GM21723 (cell line): ENCODE measurements around the gene TSKU.
"Not testable (repeated sequence)": the region's sequence is repeated elsewhere in the genome, so short reads cannot be mapped to it uniquely, and the experiment has no call there.

Experiments used
- ATAC-seq: cut with Tn5 transposase; IDR thresholded peaks from one replicate; pipeline ENCODE4 v1.9.1; 2021; ENCODE audit warnings: mild to moderate bottlenecking, moderate library complexity; ENCODE audit not compliant: unreplicated experiment

TSKU gene

DNA sequence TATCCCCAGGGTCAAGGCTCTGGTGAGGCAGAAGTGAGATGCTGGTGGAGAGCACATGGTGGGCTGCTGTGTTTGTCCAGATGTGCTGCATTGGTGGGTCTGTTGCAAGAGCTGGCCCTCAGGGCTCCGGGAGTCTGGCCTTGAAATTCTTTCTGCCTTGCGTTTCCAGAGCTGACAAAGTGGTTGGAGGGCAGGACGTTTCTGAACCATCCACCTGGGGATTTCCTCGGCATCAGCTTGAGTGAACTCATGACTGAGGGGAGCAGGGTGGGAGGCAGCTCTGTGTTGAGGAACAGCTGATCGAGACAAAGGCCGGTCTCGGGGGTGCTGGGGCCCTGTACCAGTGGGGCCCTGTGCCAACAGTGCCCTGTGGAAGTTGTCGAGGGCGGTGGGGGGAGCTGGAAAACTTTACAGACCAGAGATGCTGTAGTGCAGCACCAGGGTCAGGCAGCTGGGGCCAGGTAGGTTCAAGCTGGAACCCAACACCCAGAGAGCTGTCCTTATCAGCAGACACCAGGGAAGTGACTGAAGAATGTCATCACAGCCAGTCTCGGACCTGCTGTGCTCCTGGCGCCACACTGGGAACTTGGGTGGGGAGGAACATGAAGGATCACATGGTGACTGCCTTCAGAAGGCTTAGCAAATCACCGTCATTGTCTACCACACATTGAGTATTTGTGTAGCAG lies 4.9 kb downstream of the TSKU start:
- ATAC-seq = no peak

GRCh38 chr11:76788661-76789442 lies 5.7 kb downstream of the TSKU start:
- no peak for ATAC-seq

DNA sequence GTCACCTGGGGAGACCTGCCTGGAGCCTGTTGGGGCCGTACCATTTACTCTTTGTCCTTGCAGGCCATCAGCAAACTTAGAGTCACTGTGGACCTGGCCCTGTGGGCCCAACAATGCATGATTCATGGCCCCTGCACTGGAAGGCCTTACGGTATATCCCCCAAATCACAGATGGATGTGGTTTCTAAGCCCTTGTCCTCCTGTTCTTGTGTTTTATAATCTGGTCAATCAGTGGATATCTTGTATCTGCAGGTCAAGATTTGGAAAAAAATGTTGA lies 6.2 kb downstream of the TSKU start:
- ATAC-seq = no peak

GRCh38 chr11:76790251-76790650 lies 7.1 kb downstream of the TSKU start:
- no peak for ATAC-seq

DNA sequence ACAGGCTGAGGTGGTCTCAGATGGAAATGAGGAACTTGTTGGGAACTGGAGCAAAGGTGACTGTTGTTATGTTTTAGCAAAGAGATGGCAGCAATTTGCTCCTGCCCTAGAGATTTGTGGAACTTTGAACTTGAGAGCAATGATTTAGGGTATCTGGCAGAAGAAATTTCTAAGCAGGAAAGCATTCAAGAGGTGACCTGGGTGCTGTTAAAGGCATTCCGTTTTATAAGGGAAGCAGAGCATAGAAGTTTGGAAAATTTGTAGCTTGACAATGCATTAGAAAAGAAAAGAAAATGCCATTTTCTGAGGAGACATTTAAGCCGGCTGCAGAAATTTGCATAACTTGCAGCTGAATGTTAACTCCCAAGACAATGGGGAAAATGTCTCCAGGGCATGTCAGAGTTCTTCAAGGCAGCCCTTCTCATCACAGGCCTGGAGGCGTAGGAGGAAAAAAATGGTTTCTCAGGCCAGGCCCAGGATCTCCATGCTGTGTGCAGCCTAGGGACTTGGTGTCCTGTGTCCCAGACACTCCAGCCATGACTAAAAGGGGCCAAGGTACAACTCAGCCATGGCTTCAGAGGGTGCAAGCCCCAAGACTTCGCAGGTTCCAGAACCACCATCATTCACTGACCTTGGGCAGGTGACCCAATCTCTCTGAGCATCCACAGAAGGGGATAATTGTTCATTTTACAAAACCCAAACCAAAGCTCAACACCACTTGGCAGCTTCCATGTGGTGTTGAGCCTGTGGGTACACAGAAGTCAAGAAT lies 8.0 kb downstream of the TSKU start:
- not testable (repeated sequence) for ATAC-seq

- ATAC-seq = no peak
Measured at GRCh38 chr11:76791861-76792260, 8.7 kb downstream of the TSKU start.

DNA sequence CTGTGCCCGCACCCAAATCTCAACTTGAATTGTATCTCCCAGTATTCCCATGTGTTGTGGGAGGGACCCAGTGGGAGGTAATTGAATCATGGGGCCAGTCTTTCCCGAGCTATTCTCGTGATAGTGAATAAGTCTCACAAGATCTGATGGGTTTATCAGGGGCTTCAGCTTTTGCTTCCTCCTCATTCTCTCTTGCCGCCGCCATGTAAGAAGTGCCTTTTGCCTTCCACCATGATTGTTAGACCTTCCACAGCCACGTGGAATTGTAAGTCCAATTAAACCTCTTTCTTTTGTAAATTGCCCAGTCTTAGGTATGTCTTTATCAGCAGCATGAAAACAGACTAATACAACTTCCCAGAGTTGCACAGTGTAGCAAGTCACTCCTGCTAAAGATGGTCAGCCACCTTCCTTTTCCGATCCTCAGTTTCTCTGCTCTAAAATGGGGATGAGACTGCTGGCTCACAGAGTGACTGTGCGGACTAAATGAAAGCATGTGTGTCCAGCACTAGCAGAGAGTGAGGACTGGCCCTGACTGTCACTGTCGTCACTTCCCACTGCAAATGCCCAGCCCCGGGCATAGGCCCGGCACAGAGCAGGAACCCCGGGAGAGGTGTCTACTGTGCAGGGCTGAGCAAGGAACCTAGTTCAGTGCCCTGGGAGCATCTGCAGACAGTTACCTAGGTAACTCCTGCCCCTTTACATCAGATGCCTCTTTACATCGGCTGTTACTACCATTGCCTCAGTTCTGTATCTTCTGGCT lies 9.5 kb downstream of the TSKU start:
- ATAC-seq = no peak

- ATAC-seq = no peak
Measured at GRCh38 chr11:76793391-76794291, 10.5 kb downstream of the TSKU start.

- no peak for ATAC-seq
Measured at GRCh38 chr11:76794371-76795289, 11.5 kb downstream of the TSKU start.

GRCh38 chr11:76795290-76795935 lies 12.3 kb downstream of the TSKU start:
- no peak for ATAC-seq

DNA sequence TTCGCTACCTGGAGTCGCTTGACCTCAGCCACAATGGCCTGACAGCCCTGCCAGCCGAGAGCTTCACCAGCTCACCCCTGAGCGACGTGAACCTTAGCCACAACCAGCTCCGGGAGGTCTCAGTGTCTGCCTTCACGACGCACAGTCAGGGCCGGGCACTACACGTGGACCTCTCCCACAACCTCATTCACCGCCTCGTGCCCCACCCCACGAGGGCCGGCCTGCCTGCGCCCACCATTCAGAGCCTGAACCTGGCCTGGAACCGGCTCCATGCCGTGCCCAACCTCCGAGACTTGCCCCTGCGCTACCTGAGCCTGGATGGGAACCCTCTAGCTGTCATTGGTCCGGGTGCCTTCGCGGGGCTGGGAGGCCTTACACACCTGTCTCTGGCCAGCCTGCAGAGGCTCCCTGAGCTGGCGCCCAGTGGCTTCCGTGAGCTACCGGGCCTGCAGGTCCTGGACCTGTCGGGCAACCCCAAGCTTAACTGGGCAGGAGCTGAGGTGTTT lies 12.8 kb downstream of the TSKU start:
- no peak for ATAC-seq

DNA sequence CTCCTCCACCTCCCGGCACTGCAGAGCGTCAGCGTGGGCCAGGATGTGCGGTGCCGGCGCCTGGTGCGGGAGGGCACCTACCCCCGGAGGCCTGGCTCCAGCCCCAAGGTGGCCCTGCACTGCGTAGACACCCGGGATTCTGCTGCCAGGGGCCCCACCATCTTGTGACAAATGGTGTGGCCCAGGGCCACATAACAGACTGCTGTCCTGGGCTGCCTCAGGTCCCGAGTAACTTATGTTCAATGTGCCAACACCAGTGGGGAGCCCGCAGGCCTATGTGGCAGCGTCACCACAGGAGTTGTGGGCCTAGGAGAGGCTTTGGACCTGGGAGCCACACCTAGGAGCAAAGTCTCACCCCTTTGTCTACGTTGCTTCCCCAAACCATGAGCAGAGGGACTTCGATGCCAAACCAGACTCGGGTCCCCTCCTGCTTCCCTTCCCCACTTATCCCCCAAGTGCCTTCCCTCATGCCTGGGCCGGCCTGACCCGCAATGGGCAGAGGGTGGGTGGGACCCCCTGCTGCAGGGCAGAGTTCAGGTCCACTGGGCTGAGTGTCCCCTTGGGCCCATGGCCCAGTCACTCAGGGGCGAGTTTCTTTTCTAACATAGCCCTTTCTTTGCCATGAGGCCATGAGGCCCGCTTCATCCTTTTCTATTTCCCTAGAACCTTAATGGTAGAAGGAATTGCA lies 13.5 kb downstream of the TSKU start:
- ATAC-seq = no peak

DNA sequence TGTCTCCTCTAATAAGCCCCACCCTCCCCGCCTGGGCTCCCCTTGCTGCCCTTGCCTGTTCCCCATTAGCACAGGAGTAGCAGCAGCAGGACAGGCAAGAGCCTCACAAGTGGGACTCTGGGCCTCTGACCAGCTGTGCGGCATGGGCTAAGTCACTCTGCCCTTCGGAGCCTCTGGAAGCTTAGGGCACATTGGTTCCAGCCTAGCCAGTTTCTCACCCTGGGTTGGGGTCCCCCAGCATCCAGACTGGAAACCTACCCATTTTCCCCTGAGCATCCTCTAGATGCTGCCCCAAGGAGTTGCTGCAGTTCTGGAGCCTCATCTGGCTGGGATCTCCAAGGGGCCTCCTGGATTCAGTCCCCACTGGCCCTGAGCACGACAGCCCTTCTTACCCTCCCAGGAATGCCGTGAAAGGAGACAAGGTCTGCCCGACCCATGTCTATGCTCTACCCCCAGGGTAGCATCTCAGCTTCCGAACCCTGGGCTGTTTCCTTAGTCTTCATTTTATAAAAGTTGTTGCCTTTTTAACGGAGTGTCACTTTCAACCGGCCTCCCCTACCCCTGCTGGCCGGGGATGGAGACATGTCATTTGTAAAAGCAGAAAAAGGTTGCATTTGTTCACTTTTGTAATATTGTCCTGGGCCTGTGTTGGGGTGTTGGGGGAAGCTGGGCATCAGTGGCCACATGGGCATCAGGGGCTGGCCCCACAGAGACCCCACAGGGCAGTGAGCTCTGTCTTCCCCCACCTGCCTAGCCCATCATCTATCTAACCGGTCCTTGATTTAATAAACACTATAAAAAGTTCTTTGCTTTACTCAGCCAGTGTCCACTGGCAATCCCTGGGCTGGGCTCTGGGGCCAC lies 14.4 kb downstream of the TSKU start:
- ATAC-seq = no peak

DNA sequence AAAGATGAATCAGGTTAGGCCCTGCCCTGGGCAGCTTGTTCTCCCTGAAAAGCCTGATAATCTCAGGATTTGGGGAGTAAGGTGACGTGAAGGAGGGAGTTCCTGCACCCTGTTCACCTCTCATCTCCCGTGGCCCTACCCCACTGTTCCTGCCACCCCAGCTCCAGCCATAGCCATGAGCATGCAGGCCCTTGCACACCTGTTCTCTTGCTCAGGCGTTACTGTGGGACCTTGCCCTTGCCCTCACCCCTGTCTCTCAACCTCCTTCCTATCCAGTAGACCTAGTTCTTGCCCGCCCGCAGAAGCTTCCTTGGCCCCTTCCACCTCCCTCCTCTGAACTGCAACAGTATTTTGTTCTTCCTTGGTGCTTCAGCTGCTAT lies 15.0 kb downstream of the TSKU start:
- ATAC-seq = no peak

DNA sequence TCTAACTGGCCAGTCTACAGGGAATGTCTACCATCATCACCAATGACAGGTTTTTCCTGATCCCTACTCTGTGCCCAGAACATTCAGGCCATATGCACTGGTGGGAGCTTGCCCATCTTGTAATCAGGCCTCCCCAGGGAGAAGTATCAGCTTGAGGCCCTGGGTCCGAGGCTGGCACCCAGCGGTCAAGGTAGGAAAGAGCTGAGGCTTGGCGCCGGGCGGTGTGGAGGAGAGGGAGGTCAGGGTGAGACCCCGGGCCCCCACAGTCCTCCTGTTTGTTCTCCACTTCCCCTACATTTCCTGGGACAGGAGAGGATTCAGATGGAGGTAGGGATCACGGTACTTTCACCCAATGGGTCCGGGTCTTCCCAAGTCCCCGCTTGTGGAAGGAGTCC lies 15.5 kb downstream of the TSKU start:
- ATAC-seq = no peak

DNA sequence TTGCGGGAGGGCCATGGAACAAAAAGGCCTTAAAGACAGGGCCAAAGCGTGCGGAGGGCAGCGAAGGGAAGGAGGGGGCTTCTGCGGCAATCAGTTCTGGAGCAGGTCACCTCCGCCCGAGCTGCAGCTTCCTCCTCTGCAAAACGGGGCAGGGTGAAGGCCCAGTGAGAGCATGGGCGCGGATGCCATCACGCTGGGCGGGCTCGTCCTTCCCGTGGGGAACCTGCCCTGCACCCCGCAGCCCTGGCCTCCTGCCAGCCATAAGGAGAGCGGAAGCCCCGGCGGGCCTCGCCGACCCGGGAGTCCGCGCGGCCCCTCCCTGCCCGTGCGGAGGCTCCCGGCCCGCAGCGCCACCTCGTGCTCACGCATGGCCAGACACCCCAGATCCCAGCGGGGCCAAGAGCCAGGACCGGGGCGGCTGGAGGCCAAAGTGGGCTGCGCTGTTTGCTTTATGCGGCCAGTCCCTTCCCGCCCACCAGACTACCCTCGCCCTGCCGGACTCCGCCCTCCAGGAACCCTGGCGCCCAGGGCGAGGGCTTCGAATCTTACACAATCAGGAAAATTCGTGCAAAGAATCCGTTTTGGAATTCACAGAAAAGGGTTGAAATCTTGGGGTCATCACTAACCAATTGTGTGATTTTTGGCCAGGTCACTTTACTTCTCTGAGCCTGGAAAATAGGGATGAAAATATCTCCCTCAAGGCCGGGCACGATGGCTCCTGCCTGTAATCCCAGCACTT lies 16.1 kb downstream of the TSKU start:
- ATAC-seq = peak; percentile 85
